Mesothelial cell of epicardium (in vitro differentiated cells): Measurements from ENCODE around the gene PLXNA2. TPM values are rescaled to one million over a fixed set of nuclear protein-coding genes. Genes with fewer than 3 reads are reported as not detected.

ENCODE experiments used
- DNase-seq, 2 experiments: peaks; one replicate each; pipeline ENCODE4 v3.0.0; 2021; ENCODE audit warnings: low spot score in 2 of 2; ENCODE audit not compliant: unreplicated experiment in 2 of 2
- H3K27ac Mint-ChIP-seq: 2 replicates; pipeline ENCODE4 v1.8.0; 2021; ENCODE audit warnings: mixed read lengths
- H3K27me3 Mint-ChIP-seq: 2 replicates; pipeline ENCODE4 v1.8.0; 2021; ENCODE audit warnings: low read depth, mixed read lengths
- H3K36me3 Mint-ChIP-seq: 2 replicates; pipeline ENCODE4 v1.8.0; 2021; ENCODE audit warnings: mixed read lengths
- H3K4me1 Mint-ChIP-seq: 2 replicates; pipeline ENCODE4 v1.8.0; 2021; ENCODE audit warnings: mixed read lengths
- H3K4me3 Mint-ChIP-seq: 2 replicates; pipeline ENCODE4 v1.8.0; 2021; ENCODE audit warnings: mild to moderate bottlenecking, moderate library complexity, mixed read lengths
- H3K9me3 Mint-ChIP-seq: 2 replicates; pipeline ENCODE4 v1.8.0; 2021; ENCODE audit warnings: mixed read lengths
- total RNA-seq: library from RNA; stranded (reverse); gene quantifications from 3 replicates; pipeline ENCODE4 v1.2.1, GENCODE V29; 2021
- TF ChIP-seq, protein P1 (sequence below): fragments of 200-600 bp; sonication (generic); IDR thresholded peaks from one replicate; pipeline ENCODE4 v1.5.0; 2021; ENCODE audit warnings: antibody characterized with exemption; ENCODE audit not compliant: unreplicated experiment

The PLXNA2 gene
- total RNA-seq, 1 donor from 2014 or later = 14.7 TPM

DNA sequence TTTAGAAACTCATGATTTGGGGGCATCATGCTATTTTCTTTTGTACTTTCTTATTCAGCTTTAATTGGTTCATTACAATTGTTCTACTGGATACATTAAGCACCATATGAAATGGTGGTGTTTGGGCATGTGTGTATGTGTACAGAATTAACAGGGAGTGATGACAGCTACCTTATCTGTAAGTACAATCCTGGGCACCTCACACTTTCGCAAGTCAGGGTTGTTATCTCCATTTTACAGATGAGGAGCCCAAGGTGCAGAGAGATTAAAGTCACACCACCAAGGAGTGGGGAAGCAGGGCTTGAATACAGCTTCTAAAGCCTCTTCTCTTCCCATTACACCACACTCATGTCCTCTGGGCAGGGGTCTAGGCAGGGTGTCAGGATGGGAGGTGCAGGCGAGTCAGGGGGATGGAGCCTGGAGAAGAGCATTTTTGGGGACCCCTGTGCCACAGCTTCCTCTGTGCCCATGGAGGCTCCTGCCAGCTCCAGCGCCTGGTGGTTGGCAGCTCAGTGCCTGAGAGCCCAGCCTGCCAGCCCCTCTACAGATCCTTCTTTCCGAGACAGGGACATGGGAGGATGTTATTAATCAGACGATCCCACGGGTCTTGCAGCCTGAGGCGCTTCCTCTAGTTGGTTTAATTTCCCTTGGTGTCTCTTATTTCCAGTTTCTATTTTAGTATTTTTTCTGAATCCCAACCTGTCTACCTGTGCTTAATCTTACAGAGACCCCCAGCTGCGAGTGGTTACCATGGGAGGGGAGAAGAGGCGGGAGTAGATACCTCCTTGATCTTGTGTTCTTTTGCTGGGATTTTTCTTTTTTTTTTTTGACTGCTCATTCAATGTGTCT, 207.0 kb downstream of the PLXNA2 start:
- DNase-seq = no peak
- TF ChIP-seq, protein P1, sequence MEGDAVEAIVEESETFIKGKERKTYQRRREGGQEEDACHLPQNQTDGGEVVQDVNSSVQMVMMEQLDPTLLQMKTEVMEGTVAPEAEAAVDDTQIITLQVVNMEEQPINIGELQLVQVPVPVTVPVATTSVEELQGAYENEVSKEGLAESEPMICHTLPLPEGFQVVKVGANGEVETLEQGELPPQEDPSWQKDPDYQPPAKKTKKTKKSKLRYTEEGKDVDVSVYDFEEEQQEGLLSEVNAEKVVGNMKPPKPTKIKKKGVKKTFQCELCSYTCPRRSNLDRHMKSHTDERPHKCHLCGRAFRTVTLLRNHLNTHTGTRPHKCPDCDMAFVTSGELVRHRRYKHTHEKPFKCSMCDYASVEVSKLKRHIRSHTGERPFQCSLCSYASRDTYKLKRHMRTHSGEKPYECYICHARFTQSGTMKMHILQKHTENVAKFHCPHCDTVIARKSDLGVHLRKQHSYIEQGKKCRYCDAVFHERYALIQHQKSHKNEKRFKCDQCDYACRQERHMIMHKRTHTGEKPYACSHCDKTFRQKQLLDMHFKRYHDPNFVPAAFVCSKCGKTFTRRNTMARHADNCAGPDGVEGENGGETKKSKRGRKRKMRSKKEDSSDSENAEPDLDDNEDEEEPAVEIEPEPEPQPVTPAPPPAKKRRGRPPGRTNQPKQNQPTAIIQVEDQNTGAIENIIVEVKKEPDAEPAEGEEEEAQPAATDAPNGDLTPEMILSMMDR = no peak
- Mint-ChIP-seq H3K4me3 (no peak overlapping the region), H3K9me3 (no peaks in the 10 kb centered on the region), H3K27ac (no peak overlapping the region), H3K4me1 (no peaks in the 10 kb centered on the region), H3K27me3 (no peaks in the 10 kb centered on the region), H3K36me3 (peaks cover 6% of the 10 kb centered on the region)

DNA sequence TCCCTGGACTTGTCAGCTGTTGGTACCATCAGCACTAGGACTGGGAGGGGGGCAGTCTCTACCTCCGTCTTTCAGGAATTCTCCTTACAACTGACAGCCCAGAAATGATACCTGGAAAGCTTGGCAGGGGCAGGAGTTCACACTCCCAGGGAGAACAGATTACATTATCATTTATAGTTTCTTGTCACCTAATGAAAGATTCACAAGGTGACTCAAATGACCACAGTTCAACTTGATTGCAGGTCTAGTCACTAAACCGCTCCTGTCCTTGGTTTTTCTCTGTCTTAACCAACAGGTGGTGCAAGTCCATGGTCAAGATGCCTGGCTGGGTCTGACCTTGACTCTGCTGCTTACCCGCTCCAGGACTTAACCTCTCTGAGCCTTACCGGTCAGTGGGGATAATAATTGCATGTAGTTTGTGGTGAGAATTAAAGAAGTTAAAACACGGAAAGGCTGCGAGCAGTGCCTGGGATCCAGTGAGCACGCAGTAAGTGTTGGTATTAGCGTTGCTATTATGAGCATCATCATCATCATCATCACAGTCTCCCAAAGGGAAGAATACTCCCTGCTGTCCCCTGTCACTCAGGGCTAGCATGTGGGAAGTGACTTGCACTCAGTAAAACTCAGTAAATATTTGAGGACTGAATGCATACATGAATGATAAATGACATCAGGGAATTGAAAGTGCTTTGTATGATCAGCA, 207.9 kb downstream of the PLXNA2 start:
- no peak overlapping the region for H3K27ac Mint-ChIP-seq
- no peaks in the 10 kb centered on the region for H3K4me1 Mint-ChIP-seq
- H3K4me3 Mint-ChIP-seq = no peak overlapping the region
- no peaks in the 10 kb centered on the region for H3K9me3 Mint-ChIP-seq
- no peak for DNase-seq
- H3K27me3 Mint-ChIP-seq = no peaks in the 10 kb centered on the region
- H3K36me3 Mint-ChIP-seq = peaks cover 6% of the 10 kb centered on the region
- TF ChIP-seq, protein P1 = no peak

DNA sequence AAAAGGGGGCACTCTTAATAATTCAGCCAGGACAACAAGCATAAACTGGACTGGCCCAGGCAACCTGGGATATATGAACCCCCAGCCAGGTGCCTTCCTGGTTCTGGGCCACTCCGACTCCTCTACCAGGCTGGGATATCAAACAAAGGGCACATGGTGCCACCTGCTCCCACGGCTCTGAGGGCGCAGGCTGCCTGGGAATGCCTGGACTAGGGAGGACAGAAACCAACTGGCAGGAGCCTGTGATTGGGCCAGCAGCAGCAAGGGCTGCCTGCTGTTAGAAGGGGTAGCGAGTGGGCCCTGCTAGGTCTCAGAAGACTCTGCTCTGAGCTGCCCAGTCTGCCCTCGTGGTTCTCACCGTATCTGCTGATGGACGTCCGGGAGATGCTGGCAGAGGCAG, 210.0 kb downstream of the PLXNA2 start:
- H3K36me3 Mint-ChIP-seq = peaks cover 6% of the 10 kb centered on the region
- no peak overlapping the region for H3K4me3 Mint-ChIP-seq
- no peak for DNase-seq
- H3K4me1 Mint-ChIP-seq = no peaks in the 10 kb centered on the region
- no peak overlapping the region for H3K27ac Mint-ChIP-seq
- H3K9me3 Mint-ChIP-seq = no peaks in the 10 kb centered on the region
- TF ChIP-seq, protein P1 = no peak
- H3K27me3 Mint-ChIP-seq = peaks cover 6% of the 10 kb centered on the region

DNA sequence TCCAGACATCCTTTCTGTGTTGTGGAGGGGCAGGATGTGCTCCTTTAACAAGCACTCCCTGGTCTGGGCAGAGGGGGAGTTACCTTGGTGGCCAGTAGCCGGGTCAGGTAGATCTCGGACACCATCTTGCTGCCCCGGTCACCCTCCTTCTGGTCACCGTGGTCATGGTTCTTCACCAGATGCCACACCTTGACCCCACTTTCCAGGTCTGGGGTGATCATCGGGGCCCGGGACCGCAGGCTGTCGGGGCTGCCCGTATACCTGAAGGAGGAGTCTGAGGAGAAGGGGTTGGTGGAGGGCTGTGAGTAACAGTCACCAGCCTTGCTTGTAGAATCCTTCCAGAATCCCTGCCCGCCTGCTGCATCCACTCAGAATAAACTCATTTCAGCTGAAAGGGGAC, 210.9 kb downstream of the PLXNA2 start:
- Mint-ChIP-seq H3K9me3 (no peaks in the 10 kb centered on the region), H3K4me1 (no peaks in the 10 kb centered on the region), H3K27ac (no peak overlapping the region), H3K27me3 (peaks cover 6% of the 10 kb centered on the region), H3K36me3 (peaks cover 13% of the 10 kb centered on the region), H3K4me3 (no peak overlapping the region)
- TF ChIP-seq, protein P1 = no peak
- DNase-seq = no peak

DNA sequence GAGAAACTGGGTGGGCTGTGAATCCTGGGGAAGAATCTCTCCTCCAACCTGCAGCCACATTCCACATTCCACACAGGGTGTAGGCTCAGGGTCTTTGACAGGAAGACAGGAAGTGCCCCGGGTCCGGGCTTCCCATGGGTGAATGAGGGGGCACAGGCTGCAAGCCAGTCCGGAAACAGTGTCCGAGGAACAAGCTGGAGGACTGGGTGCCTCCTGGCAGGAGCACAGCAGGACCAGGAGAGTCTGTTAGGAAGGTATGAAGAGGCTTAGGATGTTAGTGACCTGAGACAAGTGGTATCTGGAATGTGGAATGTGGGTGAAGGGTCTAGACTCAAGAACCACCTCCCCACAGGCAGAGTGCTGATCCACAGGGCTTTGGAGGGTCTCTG, 212.3 kb downstream of the PLXNA2 start:
- H3K27me3 Mint-ChIP-seq = peaks cover 6% of the 10 kb centered on the region
- no peaks in the 10 kb centered on the region for H3K9me3 Mint-ChIP-seq
- TF ChIP-seq, protein P1 = no peak
- no peak for DNase-seq
- H3K4me1 Mint-ChIP-seq = no peaks in the 10 kb centered on the region
- peaks cover 13% of the 10 kb centered on the region for H3K36me3 Mint-ChIP-seq
- H3K27ac Mint-ChIP-seq = no peak overlapping the region
- no peak overlapping the region for H3K4me3 Mint-ChIP-seq
